GM18907 (cell line): Measurements from ENCODE around the gene RAB7A.
"Not testable (repeated sequence)": the region's sequence is repeated elsewhere in the genome, so short reads cannot be mapped to it uniquely, and the experiment has no call there.

ENCODE experiments used
- ATAC-seq: cut with Tn5 transposase; IDR thresholded peaks from one replicate; pipeline ENCODE4 v1.9.1; 2021; ENCODE audit warnings: mild to moderate bottlenecking, moderate library complexity; ENCODE audit not compliant: unreplicated experiment

The RAB7A gene

GRCh38 chr3:128749561-128749960 lies 23.6 kb downstream of the RAB7A start:
- not testable (repeated sequence) for ATAC-seq

GRCh38 chr3:128753715-128754114 lies 27.7 kb downstream of the RAB7A start:
- ATAC-seq, result no peak

- no peak for ATAC-seq
Observed at GRCh38 chr3:128760042-128760441, 34.1 kb downstream of the RAB7A start.

GRCh38 chr3:128760881-128761280 lies 34.9 kb downstream of the RAB7A start:
- no peak for ATAC-seq

- no peak for ATAC-seq
Observed at GRCh38 chr3:128761392-128761791, 35.4 kb downstream of the RAB7A start.

GRCh38 chr3:128763967-128764366 lies 38.0 kb downstream of the RAB7A start:
- ATAC-seq, result no peak

GRCh38 chr3:128764863-128765262 lies 38.9 kb downstream of the RAB7A start:
- ATAC-seq, result no peak

- no peak for ATAC-seq
Observed at GRCh38 chr3:128767094-128767750, 41.2 kb downstream of the RAB7A start.

- no peak for ATAC-seq
Observed at GRCh38 chr3:128768471-128768870, 42.5 kb downstream of the RAB7A start.

- no peak for ATAC-seq
Observed at GRCh38 chr3:128770387-128770786, 44.4 kb downstream of the RAB7A start.

- ATAC-seq, result not testable (repeated sequence)
Observed at GRCh38 chr3:128773189-128773588, 47.2 kb downstream of the RAB7A start.

- ATAC-seq, result not testable (repeated sequence)
Observed at GRCh38 chr3:128773592-128773991, 47.6 kb downstream of the RAB7A start.

GRCh38 chr3:128775241-128775640 lies 49.3 kb downstream of the RAB7A start:
- ATAC-seq, result no peak

GRCh38 chr3:128775906-128776542 lies 50.0 kb downstream of the RAB7A start:
- no peak for ATAC-seq

GRCh38 chr3:128780101-128780837 lies 54.3 kb downstream of the RAB7A start:
- no peak for ATAC-seq

GRCh38 chr3:128781164-128781563 lies 55.2 kb downstream of the RAB7A start:
- no peak for ATAC-seq

GRCh38 chr3:128782282-128783146 lies 56.5 kb downstream of the RAB7A start:
- no peak for ATAC-seq

- no peak for ATAC-seq
Observed at GRCh38 chr3:128783774-128784173, 57.8 kb downstream of the RAB7A start.

GRCh38 chr3:128784232-128784631 lies 58.2 kb downstream of the RAB7A start:
- no peak for ATAC-seq

- ATAC-seq, result no peak
Observed at GRCh38 chr3:128784843-128785242, 58.9 kb downstream of the RAB7A start.

GRCh38 chr3:128786434-128787020 lies 60.5 kb downstream of the RAB7A start:
- ATAC-seq, result no peak
